ENCODE data around the gene ZNF326.

Gene ZNF326, protein sequence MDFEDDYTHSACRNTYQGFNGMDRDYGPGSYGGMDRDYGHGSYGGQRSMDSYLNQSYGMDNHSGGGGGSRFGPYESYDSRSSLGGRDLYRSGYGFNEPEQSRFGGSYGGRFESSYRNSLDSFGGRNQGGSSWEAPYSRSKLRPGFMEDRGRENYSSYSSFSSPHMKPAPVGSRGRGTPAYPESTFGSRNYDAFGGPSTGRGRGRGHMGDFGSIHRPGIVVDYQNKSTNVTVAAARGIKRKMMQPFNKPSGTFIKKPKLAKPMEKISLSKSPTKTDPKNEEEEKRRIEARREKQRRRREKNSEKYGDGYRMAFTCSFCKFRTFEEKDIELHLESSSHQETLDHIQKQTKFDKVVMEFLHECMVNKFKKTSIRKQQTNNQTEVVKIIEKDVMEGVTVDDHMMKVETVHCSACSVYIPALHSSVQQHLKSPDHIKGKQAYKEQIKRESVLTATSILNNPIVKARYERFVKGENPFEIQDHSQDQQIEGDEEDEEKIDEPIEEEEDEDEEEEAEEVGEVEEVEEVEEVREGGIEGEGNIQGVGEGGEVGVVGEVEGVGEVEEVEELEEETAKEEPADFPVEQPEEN

GRCh38 chr1:89994805-89995597 lies at the start of gene ZNF326:
Gene ZNF326 (plus strand): TSS chr1:89995110. CDS start chr1:89995258, 148 bp downstream.
- H3K9me3 ChIP-seq (ENCODE audit: low read length), result no peaks in the 10 kb centered on the region
- peak within 1 kb of the TSS; percentile 78 for H3K9ac ChIP-seq (ENCODE audit: low read length)
- H3K36me3 ChIP-seq (ENCODE audit: insufficient read depth, low read length), result no peaks in the 10 kb centered on the region
- H3K4me1 ChIP-seq (ENCODE audit: insufficient read depth, low read length), result peaks cover 16% of the 10 kb centered on the region
- H3K27ac ChIP-seq (ENCODE audit: low read depth, low read length), result peak within 1 kb of the TSS; percentile 99
- no peaks in the 10 kb centered on the region for H3K27me3 ChIP-seq (ENCODE audit: control insufficient read depth in 1 of 2, insufficient read depth in 2 of 2, low read length in 2 of 2)
- H3K4me3 ChIP-seq (ENCODE audit: low read depth in 1 of 2, low read length in 2 of 2), result peak within 1 kb of the TSS; percentile 77 to 81

GRCh38 chr1:89945852-89946476 lies 48.9 kb upstream of the ZNF326 start:
- H3K27ac ChIP-seq (ENCODE audit: low read depth, low read length), result no peak overlapping the region
- no peaks in the 10 kb centered on the region for H3K9me3 ChIP-seq (ENCODE audit: low read length)
- H3K4me3 ChIP-seq (ENCODE audit: low read depth in 1 of 2, low read length in 2 of 2), result no peak overlapping the region
- no peak overlapping the region for H3K9ac ChIP-seq (ENCODE audit: low read length)
- no peaks in the 10 kb centered on the region for H3K36me3 ChIP-seq (ENCODE audit: insufficient read depth, low read length)
- H3K4me1 ChIP-seq (ENCODE audit: insufficient read depth, low read length), result peaks cover 21% of the 10 kb centered on the region
- no peaks in the 10 kb centered on the region for H3K27me3 ChIP-seq (ENCODE audit: control insufficient read depth in 1 of 2, insufficient read depth in 2 of 2, low read length in 2 of 2)

DNA sequence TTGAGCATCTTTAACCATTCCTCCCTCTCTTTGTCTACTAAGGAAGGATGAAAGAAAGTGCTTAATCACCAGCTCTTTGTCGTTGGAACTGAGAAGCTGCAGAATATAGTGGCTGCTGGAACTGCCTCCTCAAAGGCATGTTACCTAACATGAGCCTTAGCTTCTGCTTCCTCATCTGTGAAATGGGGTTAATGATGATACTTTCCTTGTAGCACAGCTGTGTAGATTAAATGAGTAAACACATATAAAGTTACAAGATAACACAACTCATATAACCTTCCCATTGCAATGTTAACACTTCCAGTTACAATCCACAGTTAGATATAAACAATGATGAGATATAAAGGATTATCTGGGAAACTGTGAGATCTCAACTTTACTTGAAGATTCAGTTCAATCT lies 48.4 kb upstream of the ZNF326 start:
- Histone ChIP-seq H3K4me3 (ENCODE audit: low read depth in 1 of 2, low read length in 2 of 2) (no peak overlapping the region), H3K27ac (ENCODE audit: low read depth, low read length) (no peak overlapping the region), H3K4me1 (ENCODE audit: insufficient read depth, low read length) (peaks cover 21% of the 10 kb centered on the region), H3K9me3 (ENCODE audit: low read length) (no peaks in the 10 kb centered on the region), H3K36me3 (ENCODE audit: insufficient read depth, low read length) (no peaks in the 10 kb centered on the region), H3K9ac (ENCODE audit: low read length) (no peak overlapping the region), H3K27me3 (ENCODE audit: control insufficient read depth in 1 of 2, insufficient read depth in 2 of 2, low read length in 2 of 2) (no peaks in the 10 kb centered on the region)

- Histone ChIP-seq H3K4me1 (ENCODE audit: insufficient read depth, low read length) (peaks cover 10% of the 10 kb centered on the region), H3K27ac (ENCODE audit: low read depth, low read length) (no peak overlapping the region), H3K36me3 (ENCODE audit: insufficient read depth, low read length) (no peaks in the 10 kb centered on the region), H3K9me3 (ENCODE audit: low read length) (no peaks in the 10 kb centered on the region), H3K4me3 (ENCODE audit: low read depth in 1 of 2, low read length in 2 of 2) (no peak overlapping the region), H3K27me3 (ENCODE audit: control insufficient read depth in 1 of 2, insufficient read depth in 2 of 2, low read length in 2 of 2) (no peaks in the 10 kb centered on the region), H3K9ac (ENCODE audit: low read length) (no peak overlapping the region)
Observed at GRCh38 chr1:89948722-89949345, 46.1 kb upstream of the ZNF326 start.

DNA sequence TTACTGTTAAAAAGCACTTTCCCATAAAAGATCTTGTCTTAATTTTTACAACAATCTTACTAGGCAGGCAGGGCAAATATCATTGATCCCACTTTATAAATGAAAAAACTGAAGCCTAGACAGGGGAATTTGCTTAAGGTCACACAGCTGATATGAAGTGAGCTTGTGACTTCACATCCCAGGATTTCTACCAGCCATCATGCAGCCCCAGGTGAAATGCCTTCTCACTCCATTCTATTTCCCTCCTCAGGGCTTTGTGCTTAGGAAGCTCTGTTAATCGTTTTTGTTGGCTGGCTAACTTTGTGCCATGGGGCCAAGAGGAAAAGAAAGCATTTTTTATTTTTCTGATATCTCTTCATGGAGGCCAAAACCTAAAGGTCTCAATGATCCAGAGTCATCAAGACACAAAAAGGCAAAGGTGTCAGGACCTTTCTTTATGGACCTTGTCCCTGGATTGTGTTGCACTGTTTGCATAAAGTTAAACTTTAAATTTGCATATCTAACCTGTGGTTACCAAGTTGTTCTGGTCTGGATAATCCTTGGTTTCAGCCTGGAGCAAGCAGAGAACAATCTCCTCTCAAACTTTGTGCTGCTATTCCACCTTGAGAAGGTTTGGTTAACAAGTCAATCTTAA lies 44.8 kb upstream of the ZNF326 start:
- Histone ChIP-seq H3K27me3 (ENCODE audit: control insufficient read depth in 1 of 2, insufficient read depth in 2 of 2, low read length in 2 of 2) (no peaks in the 10 kb centered on the region), H3K4me3 (ENCODE audit: low read depth in 1 of 2, low read length in 2 of 2) (no peak overlapping the region), H3K36me3 (ENCODE audit: insufficient read depth, low read length) (no peaks in the 10 kb centered on the region), H3K27ac (ENCODE audit: low read depth, low read length) (no peak overlapping the region), H3K9ac (ENCODE audit: low read length) (no peak overlapping the region), H3K4me1 (ENCODE audit: insufficient read depth, low read length) (no peaks in the 10 kb centered on the region), H3K9me3 (ENCODE audit: low read length) (no peaks in the 10 kb centered on the region)

- Histone ChIP-seq H3K27me3 (ENCODE audit: control insufficient read depth in 1 of 2, insufficient read depth in 2 of 2, low read length in 2 of 2) (no peaks in the 10 kb centered on the region), H3K36me3 (ENCODE audit: insufficient read depth, low read length) (no peaks in the 10 kb centered on the region), H3K4me1 (ENCODE audit: insufficient read depth, low read length) (no peaks in the 10 kb centered on the region), H3K27ac (ENCODE audit: low read depth, low read length) (no peak overlapping the region), H3K9ac (ENCODE audit: low read length) (no peak overlapping the region), H3K9me3 (ENCODE audit: low read length) (no peaks in the 10 kb centered on the region), H3K4me3 (ENCODE audit: low read depth in 1 of 2, low read length in 2 of 2) (no peak overlapping the region)
Observed at GRCh38 chr1:89950703-89951102, 44.2 kb upstream of the ZNF326 start.

GRCh38 chr1:89951766-89952604 lies 42.9 kb upstream of the ZNF326 start:
- no peak overlapping the region for H3K4me3 ChIP-seq (ENCODE audit: low read depth in 1 of 2, low read length in 2 of 2)

DNA sequence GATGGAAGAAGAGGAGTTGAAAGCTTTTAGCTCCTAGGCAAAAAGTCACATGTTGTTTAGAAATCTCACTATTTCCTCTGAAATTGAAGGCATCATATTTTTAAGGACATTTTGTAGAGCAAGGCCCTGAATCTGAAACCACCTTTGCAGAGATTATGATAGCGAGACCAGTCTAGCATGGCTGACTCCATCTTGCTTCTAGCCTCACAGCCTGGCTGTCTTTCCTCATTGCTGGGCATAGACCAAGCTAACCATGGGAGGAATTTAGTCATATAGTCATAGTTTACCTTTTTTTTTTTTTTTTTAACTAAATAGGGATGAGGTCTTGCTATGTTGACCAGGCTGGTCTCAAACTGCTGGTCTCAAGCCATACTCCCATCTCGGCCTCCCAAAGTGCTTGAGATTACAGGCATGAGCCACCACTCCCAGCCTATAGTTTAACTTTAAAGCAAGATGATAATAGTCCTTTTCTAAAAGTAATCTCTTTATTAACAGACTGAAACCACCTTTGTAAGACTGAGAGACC lies 42.2 kb upstream of the ZNF326 start:
- H3K27ac ChIP-seq (ENCODE audit: low read depth, low read length), result no peak overlapping the region
- no peaks in the 10 kb centered on the region for H3K27me3 ChIP-seq (ENCODE audit: control insufficient read depth in 1 of 2, insufficient read depth in 2 of 2, low read length in 2 of 2)
- no peak overlapping the region for H3K9ac ChIP-seq (ENCODE audit: low read length)
- H3K4me3 ChIP-seq (ENCODE audit: low read depth in 1 of 2, low read length in 2 of 2), result no peak overlapping the region
- no peaks in the 10 kb centered on the region for H3K4me1 ChIP-seq (ENCODE audit: insufficient read depth, low read length)
- H3K9me3 ChIP-seq (ENCODE audit: low read length), result no peaks in the 10 kb centered on the region
- no peaks in the 10 kb centered on the region for H3K36me3 ChIP-seq (ENCODE audit: insufficient read depth, low read length)

More at GRCh38 chr1:89951766-89952604, 42.9 kb upstream of the ZNF326 start:
- Histone ChIP-seq H3K36me3 (ENCODE audit: insufficient read depth, low read length) (no peaks in the 10 kb centered on the region), H3K9ac (ENCODE audit: low read length) (no peak overlapping the region), H3K9me3 (ENCODE audit: low read length) (no peaks in the 10 kb centered on the region), H3K4me1 (ENCODE audit: insufficient read depth, low read length) (no peaks in the 10 kb centered on the region), H3K27me3 (ENCODE audit: control insufficient read depth in 1 of 2, insufficient read depth in 2 of 2, low read length in 2 of 2) (no peaks in the 10 kb centered on the region), H3K27ac (ENCODE audit: low read depth, low read length) (no peak overlapping the region)

DNA sequence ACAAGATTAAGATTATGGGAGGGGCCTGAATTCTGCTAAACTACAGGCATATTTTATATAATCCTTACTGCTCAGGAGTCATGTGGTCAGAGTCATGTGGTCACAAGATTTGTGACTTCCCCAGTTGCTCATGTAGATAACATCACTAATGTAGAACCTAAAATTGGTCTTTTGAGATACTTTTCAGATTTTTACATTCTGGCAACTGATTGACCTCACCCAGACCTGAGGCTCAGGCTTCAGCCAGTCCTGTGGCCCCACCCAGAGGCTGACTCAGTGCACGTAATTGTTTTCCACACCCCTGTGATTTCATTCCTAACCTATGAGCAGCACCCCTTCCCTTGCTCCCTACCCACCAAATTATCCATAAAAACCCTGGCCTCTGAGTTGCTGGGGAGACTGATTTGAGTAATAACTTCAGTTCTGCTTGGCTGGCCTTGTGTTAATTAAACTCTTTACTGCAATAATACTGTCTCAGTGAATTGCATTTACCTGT lies 41.7 kb upstream of the ZNF326 start:
- no peak overlapping the region for H3K27ac ChIP-seq (ENCODE audit: low read depth, low read length)
- no peaks in the 10 kb centered on the region for H3K27me3 ChIP-seq (ENCODE audit: control insufficient read depth in 1 of 2, insufficient read depth in 2 of 2, low read length in 2 of 2)
- H3K9me3 ChIP-seq (ENCODE audit: low read length), result no peaks in the 10 kb centered on the region
- no peaks in the 10 kb centered on the region for H3K4me1 ChIP-seq (ENCODE audit: insufficient read depth, low read length)
- no peak overlapping the region for H3K4me3 ChIP-seq (ENCODE audit: low read depth in 1 of 2, low read length in 2 of 2)
- no peaks in the 10 kb centered on the region for H3K36me3 ChIP-seq (ENCODE audit: insufficient read depth, low read length)
- H3K9ac ChIP-seq (ENCODE audit: low read length), result no peak overlapping the region

DNA sequence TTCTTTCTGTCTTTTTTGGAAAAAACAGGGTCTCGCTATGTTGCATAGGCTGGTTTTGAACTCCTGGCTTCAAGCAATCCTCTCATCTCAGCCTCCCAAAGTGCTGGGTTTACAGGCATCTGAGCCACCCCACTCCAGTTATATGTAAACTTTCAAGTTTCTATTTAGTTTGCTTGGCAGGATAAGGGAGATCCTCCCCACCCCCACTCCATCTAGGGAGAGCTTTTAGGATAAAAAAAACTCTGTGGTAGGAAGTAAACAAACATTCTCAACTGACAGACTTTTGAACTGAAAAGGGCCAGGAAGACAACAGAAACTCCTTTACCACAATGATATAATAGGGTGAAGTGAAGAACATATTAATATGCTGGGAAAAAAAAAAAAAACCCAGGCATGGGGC lies 41.0 kb upstream of the ZNF326 start:
- Histone ChIP-seq H3K36me3 (ENCODE audit: insufficient read depth, low read length) (no peaks in the 10 kb centered on the region), H3K9ac (ENCODE audit: low read length) (no peak overlapping the region), H3K9me3 (ENCODE audit: low read length) (no peaks in the 10 kb centered on the region), H3K27ac (ENCODE audit: low read depth, low read length) (no peak overlapping the region), H3K27me3 (ENCODE audit: control insufficient read depth in 1 of 2, insufficient read depth in 2 of 2, low read length in 2 of 2) (no peaks in the 10 kb centered on the region), H3K4me1 (ENCODE audit: insufficient read depth, low read length) (no peaks in the 10 kb centered on the region), H3K4me3 (ENCODE audit: low read depth in 1 of 2, low read length in 2 of 2) (no peak overlapping the region)
